Loucy (cell line): ENCODE results near the gene FHOD1.

Experiments used
- H2AFZ ChIP-seq: fragments of 200-600 bp; sonication (generic); 2 replicates; pipeline ENCODE4 v1.6.0; 2016; ENCODE audit warnings: antibody characterized with exemption, mild to moderate bottlenecking, low read length, moderate library complexity
- H3F3A ChIP-seq: fragments of 200-600 bp; 2 replicates; pipeline ENCODE4 v1.6.0; 2016; ENCODE audit warnings: antibody characterized with exemption, low read depth, mild to moderate bottlenecking
- H3K27me3 ChIP-seq: fragments of 200-600 bp; sonication (generic); 2 replicates; pipeline ENCODE4 v1.6.1; 2014; ENCODE audit warnings: low read length, mild to moderate bottlenecking; ENCODE audit not compliant: insufficient read depth, poor library complexity, severe bottlenecking
- H3K36me3 ChIP-seq: fragments of 200-600 bp; sonication (generic); 2 replicates; pipeline ENCODE4 v1.6.1; 2016; ENCODE audit warnings: low read length; ENCODE audit not compliant: insufficient read depth
- H3K4me1 ChIP-seq: fragments of 200-600 bp; sonication (generic); 2 replicates; pipeline ENCODE4 v1.5.1; 2014; ENCODE audit warnings: low read length, mild to moderate bottlenecking; ENCODE audit not compliant: insufficient read depth, poor library complexity, severe bottlenecking
- H3K4me2 ChIP-seq: fragments of 200-600 bp; sonication (generic); 2 replicates; pipeline ENCODE4 v1.6.0; 2014; ENCODE audit warnings: antibody characterized with exemption, low read length, low read depth, mild to moderate bottlenecking; ENCODE audit not compliant: poor library complexity, severe bottlenecking
- H3K4me3 ChIP-seq: fragments of 200-600 bp; sonication (generic); 2 replicates; pipeline ENCODE4 v1.5.1; 2014; ENCODE audit warnings: low read length, mild to moderate bottlenecking, mixed read lengths; ENCODE audit not compliant: poor library complexity, severe bottlenecking
- H3K79me2 ChIP-seq: fragments of 200-600 bp; sonication (generic); 2 replicates; pipeline ENCODE4 v1.6.1; 2014; ENCODE audit warnings: low read length; ENCODE audit not compliant: insufficient read depth
- H3K9ac ChIP-seq: fragments of 200-600 bp; sonication (generic); 2 replicates; pipeline ENCODE4 v1.6.0; 2014; ENCODE audit warnings: mild to moderate bottlenecking, low read depth, low read length, moderate library complexity; ENCODE audit not compliant: poor library complexity, severe bottlenecking
- H3K9me2 ChIP-seq: fragments of 200-600 bp; sonication (generic); replicated peaks from 2 replicates; pipeline ENCODE4 v1.6.1; 2016; ENCODE audit warnings: low read depth, low read length, mixed read lengths
- H3K9me3 ChIP-seq: fragments of 200-600 bp; sonication (generic); 2 replicates; pipeline ENCODE4 v1.6.1; 2014; ENCODE audit warnings: mild to moderate bottlenecking, antibody characterized with exemption, low read length, low read depth; ENCODE audit not compliant: insufficient read depth
- H4K20me1 ChIP-seq: fragments of 200-600 bp; sonication (generic); 2 replicates; pipeline ENCODE4 v1.6.0; 2014; ENCODE audit warnings: antibody characterized with exemption, low read length, mild to moderate bottlenecking; ENCODE audit not compliant: insufficient read depth, poor library complexity, severe bottlenecking
- CTCF ChIP-seq: fragments of 200-600 bp; sonication (generic); conservative IDR thresholded peaks from 2 replicates; pipeline ENCODE4 v1.5.1; 2014; ENCODE audit warnings: mild to moderate bottlenecking, antibody characterized with exemption, low read length
- EZH2phosphoT487 ChIP-seq: fragments of 200-600 bp; IDR thresholded peaks from 2 replicates; pipeline ENCODE4 v1.6.1; 2018; ENCODE audit warnings: antibody characterized with exemption, mild to moderate bottlenecking, moderate library complexity, borderline replicate concordance

FHOD1 gene

GRCh38 chr16:67208154-67208896 is 39.0 kb downstream of the FHOD1 start:
- Histone ChIP-seq H3K9me3 (no peaks in the 10 kb centered on the region), H3K9ac (no peak overlapping the region), H3K9me2 (no peaks in the 10 kb centered on the region), H3K4me1 (peaks cover 4% of the 10 kb centered on the region), H4K20me1 (no peaks in the 10 kb centered on the region), H3F3A (no peaks in the 10 kb centered on the region), H2AFZ (no peak overlapping the region), H3K79me2 (no peaks in the 10 kb centered on the region), H3K27me3 (no peaks in the 10 kb centered on the region), H3K36me3 (peaks cover 9% of the 10 kb centered on the region; the same call in 1 of the 2 replicates), H3K4me3 (no peak overlapping the region), H3K4me2 (no peak overlapping the region)
- no peak for TF ChIP-seq EZH2phosphoT487

GRCh38 chr16:67207249-67208091 is 39.8 kb downstream of the FHOD1 start:
- no peaks in the 10 kb centered on the region for H3K9me2 ChIP-seq
- no peak overlapping the region for H3K4me2 ChIP-seq
- H3F3A ChIP-seq: no peaks in the 10 kb centered on the region
- H3K27me3 ChIP-seq: no peaks in the 10 kb centered on the region
- TF ChIP-seq CTCF: no peak
- no peak for TF ChIP-seq EZH2phosphoT487
- H4K20me1 ChIP-seq: no peaks in the 10 kb centered on the region
- H3K4me3 ChIP-seq: no peak overlapping the region
- H2AFZ ChIP-seq: no peak overlapping the region
- no peak overlapping the region for H3K9ac ChIP-seq
- no peaks in the 10 kb centered on the region for H3K9me3 ChIP-seq
- peaks cover 17% of the 10 kb centered on the region; the same call in 1 of the 2 replicates for H3K36me3 ChIP-seq
- H3K79me2 ChIP-seq: no peaks in the 10 kb centered on the region
- no peaks in the 10 kb centered on the region for H3K4me1 ChIP-seq

GRCh38 chr16:67206838-67207248 is 40.4 kb downstream of the FHOD1 start:
- no peak overlapping the region for H3K9ac ChIP-seq
- no peak for TF ChIP-seq EZH2phosphoT487
- no peak for TF ChIP-seq CTCF
- no peaks in the 10 kb centered on the region for H3K9me3 ChIP-seq
- no peaks in the 10 kb centered on the region for H3K79me2 ChIP-seq
- no peaks in the 10 kb centered on the region for H3K9me2 ChIP-seq
- H3F3A ChIP-seq: no peaks in the 10 kb centered on the region
- no peaks in the 10 kb centered on the region for H3K4me1 ChIP-seq
- peaks cover 23% of the 10 kb centered on the region; the same call in 1 of the 2 replicates for H3K36me3 ChIP-seq
- no peak overlapping the region for H3K4me2 ChIP-seq
- no peak overlapping the region for H3K4me3 ChIP-seq
- no peaks in the 10 kb centered on the region for H3K27me3 ChIP-seq
- H4K20me1 ChIP-seq: no peaks in the 10 kb centered on the region
- no peak overlapping the region for H2AFZ ChIP-seq
